Measurements from ENCODE around the gene SCG2.

SCG2 gene

GRCh38 chr2:223601932-223602666 lies at the start of gene SCG2:
Gene SCG2, minus strand, starts transcription at chr2:223602361. Its CDS starts 3,079 bp downstream, at chr2:223599282.
- DNase-seq (ENCODE audit: low read depth), result peak; percentile 97

- DNase-seq (ENCODE audit: low read depth), result peak; percentile 25
These were observed 47.7 kb upstream of the SCG2 start for GRCh38 chr2:223649554-223650533.

GRCh38 chr2:223648755-223649154 lies 46.6 kb upstream of the SCG2 start:
- no peak for DNase-seq (ENCODE audit: low read depth)

- DNase-seq (ENCODE audit: low read depth), result no peak
These were observed 45.2 kb upstream of the SCG2 start for GRCh38 chr2:223647258-223647952.

GRCh38 chr2:223644136-223644535 lies 42.0 kb upstream of the SCG2 start:
- DNase-seq (ENCODE audit: low read depth), result no peak

- no peak for DNase-seq (ENCODE audit: low read depth)
These were observed 41.1 kb upstream of the SCG2 start for GRCh38 chr2:223643309-223643708.

- peak; percentile 65 for DNase-seq (ENCODE audit: low read depth)
These were observed 40.3 kb upstream of the SCG2 start for GRCh38 chr2:223642506-223642905.

GRCh38 chr2:223641082-223641481 lies 38.9 kb upstream of the SCG2 start:
- peak; percentile 58 for DNase-seq (ENCODE audit: low read depth)

GRCh38 chr2:223635080-223635479 lies 32.9 kb upstream of the SCG2 start:
- peak; percentile 85 for DNase-seq (ENCODE audit: low read depth)

- no peak for DNase-seq (ENCODE audit: low read depth)
These were observed 32.1 kb upstream of the SCG2 start for GRCh38 chr2:223634238-223634637.

GRCh38 chr2:223633656-223634055 lies 31.5 kb upstream of the SCG2 start:
- DNase-seq (ENCODE audit: low read depth), result no peak

- no peak for DNase-seq (ENCODE audit: low read depth)
These were observed 30.7 kb upstream of the SCG2 start for GRCh38 chr2:223632826-223633225.

- peak; percentile 95 for DNase-seq (ENCODE audit: low read depth)
These were observed 24.6 kb upstream of the SCG2 start for GRCh38 chr2:223626716-223627115.

- no peak for DNase-seq (ENCODE audit: low read depth)
These were observed 23.5 kb upstream of the SCG2 start for GRCh38 chr2:223625652-223626051.

- no peak for DNase-seq (ENCODE audit: low read depth)
These were observed 19.7 kb upstream of the SCG2 start for GRCh38 chr2:223621901-223622300.

- DNase-seq (ENCODE audit: low read depth), result no peak
These were observed 17.4 kb upstream of the SCG2 start for GRCh38 chr2:223619486-223620129.

GRCh38 chr2:223618172-223619035 lies 16.2 kb upstream of the SCG2 start:
- no peak for DNase-seq (ENCODE audit: low read depth)

GRCh38 chr2:223614534-223614933 lies 12.4 kb upstream of the SCG2 start:
- no peak for DNase-seq (ENCODE audit: low read depth)

- peak; percentile 99 for DNase-seq (ENCODE audit: low read depth)
These were observed 11.1 kb upstream of the SCG2 start for GRCh38 chr2:223613017-223613950.

- DNase-seq (ENCODE audit: low read depth), result no peak
These were observed 10.3 kb upstream of the SCG2 start for GRCh38 chr2:223612501-223612900.

Data from iris pigment epithelial cell (primary cell).